Natural killer cell treated with Interleukin-12 subunit alpha and Interleukin-12 subunit beta and Interleukin-15 and Interleukin-18, amount 100 ng/mL, for 72 hours (primary cell): ENCODE results near the gene MICU1. TPM values are rescaled to one million over a fixed set of nuclear protein-coding genes. Genes with fewer than 3 reads are reported as not detected.
"Not testable (repeated sequence)": the region's sequence is repeated elsewhere in the genome, so short reads cannot be mapped to it uniquely, and the experiment has no call there.

ENCODE experiments used
- ATAC-seq, 2 donors: fragments of 150-1000 bp; cut with Tn5 transposase in 1 of 2; sonication (Bioruptor Pico), chemical (Tn5 transposase) in 1 of 2; 2 replicates each; pipeline ENCODE4 v1.10.0; 2021
- DNase-seq: peaks from one replicate; pipeline ENCODE4 v3.0.0; 2022; ENCODE audit warnings: low spot score
- H3K27ac Mint-ChIP-seq, 2 donors: 1 replicate in 1 of 2; 2 replicates in 1 of 2; pipeline ENCODE4 v1.8.0; 2022; ENCODE audit warnings: mixed read lengths in 2 of 2, mild to moderate bottlenecking in 1 of 2, moderate library complexity in 1 of 2
- H3K27me3 Mint-ChIP-seq, 2 donors: 1 replicate in 1 of 2; 2 replicates in 1 of 2; pipeline ENCODE4 v1.8.0; 2022; ENCODE audit warnings: mixed read lengths in 2 of 2
- H3K36me3 Mint-ChIP-seq: one replicate; pipeline ENCODE4 v1.8.0; 2022; ENCODE audit warnings: mixed read lengths
- H3K4me1 Mint-ChIP-seq, 2 donors: 1 replicate in 1 of 2; 2 replicates in 1 of 2; pipeline ENCODE4 v1.8.0; 2022; ENCODE audit warnings: low read depth in 2 of 2, mixed read lengths in 2 of 2, mild to moderate bottlenecking in 1 of 2
- H3K4me3 Mint-ChIP-seq: one replicate; pipeline ENCODE4 v1.8.0; 2022; ENCODE audit warnings: mixed read lengths
- H3K9me3 Mint-ChIP-seq: 2 replicates; pipeline ENCODE4 v1.8.0; 2022; ENCODE audit warnings: mixed read lengths
- total RNA-seq, 2 donors: library from RNA; stranded (reverse); gene quantifications; one replicate each; pipeline ENCODE4 v1.2.3, GENCODE V29; 2022

MICU1 gene
- total RNA-seq, 2 donors from 2014 or later: 40.8 to 43.0 TPM

DNA sequence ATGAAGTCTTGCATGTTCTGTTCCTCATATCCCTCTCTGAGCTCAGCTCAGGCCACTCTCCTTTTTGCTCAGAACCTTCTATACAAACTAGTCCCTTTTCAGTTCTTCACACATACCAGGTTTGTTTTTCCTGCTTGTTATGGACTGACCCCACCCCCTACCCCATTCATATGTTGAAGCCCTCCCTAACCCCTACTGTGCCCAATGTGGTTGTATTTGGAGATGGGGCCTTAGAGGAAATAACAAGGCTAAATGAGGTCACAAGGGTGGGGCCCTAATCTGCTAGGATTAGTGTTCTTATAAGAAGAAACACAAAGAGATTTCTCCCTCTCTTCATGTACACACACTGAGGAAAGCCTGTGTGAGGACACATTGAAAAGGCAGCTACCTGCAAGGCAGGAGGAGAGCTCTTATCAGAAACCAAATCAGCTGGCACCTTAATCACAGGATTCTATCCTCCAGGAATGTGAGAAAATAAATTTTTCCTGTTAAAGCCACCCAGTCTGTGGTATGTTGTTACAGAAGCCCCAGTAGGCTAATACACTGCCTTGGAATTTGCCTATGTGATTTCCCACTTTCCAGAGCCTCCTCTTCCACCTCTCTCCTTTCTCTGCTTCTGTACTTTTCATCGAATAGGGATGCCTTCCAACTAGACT, 203.9 kb downstream of the MICU1 start:
- Mint-ChIP-seq H3K9me3 (no peaks in the 10 kb centered on the region), H3K27me3 (no peaks in the 10 kb centered on the region), H3K4me1 (no peaks in the 10 kb centered on the region), H3K27ac (no peak overlapping the region), H3K4me3 (no peak overlapping the region), H3K36me3 (peaks cover 22% of the 10 kb centered on the region)
- DNase-seq (no peak), ATAC-seq (no peak)

- no peak overlapping the region for H3K27ac Mint-ChIP-seq
- H3K9me3 Mint-ChIP-seq: no peaks in the 10 kb centered on the region
- no peak for DNase-seq
- ATAC-seq: no peak
- no peaks in the 10 kb centered on the region for H3K27me3 Mint-ChIP-seq
- H3K36me3 Mint-ChIP-seq: peaks cover 22% of the 10 kb centered on the region
- no peaks in the 10 kb centered on the region for H3K4me1 Mint-ChIP-seq
- no peak overlapping the region for H3K4me3 Mint-ChIP-seq
Observed at GRCh38 chr10:72419241-72419640, 206.6 kb downstream of the MICU1 start.

DNA sequence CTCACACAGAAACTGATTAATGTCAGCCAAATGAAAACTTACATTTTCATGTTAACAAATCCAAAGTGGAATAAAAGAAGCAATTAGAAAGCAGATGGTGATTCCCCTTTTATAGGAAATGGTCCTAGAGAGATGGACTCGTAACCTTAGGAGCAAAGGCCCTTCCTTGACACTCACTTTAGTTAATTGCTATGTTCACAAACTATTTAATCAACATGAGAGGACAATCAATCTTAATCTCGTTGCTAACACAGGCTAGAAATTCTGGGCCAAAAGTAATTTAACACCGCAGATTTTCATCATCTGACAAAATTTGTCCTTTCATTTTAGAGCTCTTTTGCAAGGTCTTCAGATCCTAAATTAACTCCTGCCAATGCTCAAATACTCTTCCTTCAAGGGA, 207.2 kb downstream of the MICU1 start:
- ATAC-seq (no peak), DNase-seq (no peak)
- H3K27me3 Mint-ChIP-seq: no peaks in the 10 kb centered on the region
- H3K36me3 Mint-ChIP-seq: peaks cover 22% of the 10 kb centered on the region
- H3K4me1 Mint-ChIP-seq: no peaks in the 10 kb centered on the region
- H3K4me3 Mint-ChIP-seq: no peak overlapping the region
- H3K9me3 Mint-ChIP-seq: no peaks in the 10 kb centered on the region
- no peak overlapping the region for H3K27ac Mint-ChIP-seq

GRCh38 chr10:72417971-72418370, 207.9 kb downstream of the MICU1 start:
- no peaks in the 10 kb centered on the region for H3K27me3 Mint-ChIP-seq
- peaks cover 16% of the 10 kb centered on the region for H3K36me3 Mint-ChIP-seq
- no peak overlapping the region for H3K27ac Mint-ChIP-seq
- no peak for DNase-seq
- H3K4me1 Mint-ChIP-seq: no peaks in the 10 kb centered on the region
- H3K9me3 Mint-ChIP-seq: no peaks in the 10 kb centered on the region
- no peak for ATAC-seq
- no peak overlapping the region for H3K4me3 Mint-ChIP-seq

DNA sequence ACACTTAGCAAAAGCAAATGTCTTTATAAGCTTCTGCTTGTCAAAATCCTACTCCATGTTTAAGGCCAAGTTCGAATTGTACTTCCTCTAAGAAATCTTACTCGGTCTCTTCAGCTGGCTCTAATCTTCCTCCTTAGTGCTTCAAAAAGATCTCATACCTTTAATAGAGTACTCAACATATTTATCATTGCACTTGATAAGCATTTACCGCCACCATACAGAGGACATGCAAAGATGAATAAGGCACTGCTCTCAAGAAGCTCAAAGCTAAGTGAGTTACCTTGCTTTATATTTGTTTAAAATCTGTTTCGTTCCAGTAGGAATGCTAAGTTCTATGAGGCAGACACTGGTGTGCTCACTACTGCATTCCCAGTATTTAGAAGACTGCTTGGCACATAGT, 209.2 kb downstream of the MICU1 start:
- H3K27me3 Mint-ChIP-seq: no peaks in the 10 kb centered on the region
- H3K27ac Mint-ChIP-seq: no peak overlapping the region
- no peaks in the 10 kb centered on the region for H3K4me1 Mint-ChIP-seq
- H3K36me3 Mint-ChIP-seq: peaks cover 3% of the 10 kb centered on the region
- ATAC-seq (no peak), DNase-seq (no peak)
- no peaks in the 10 kb centered on the region for H3K9me3 Mint-ChIP-seq
- H3K4me3 Mint-ChIP-seq: no peak overlapping the region

- no peak for DNase-seq
- Mint-ChIP-seq H3K4me3 (no peak overlapping the region), H3K36me3 (no peaks in the 10 kb centered on the region), H3K27me3 (no peaks in the 10 kb centered on the region), H3K4me1 (no peaks in the 10 kb centered on the region), H3K27ac (no peak overlapping the region), H3K9me3 (no peaks in the 10 kb centered on the region)
- ATAC-seq: no peak
Observed at GRCh38 chr10:72414642-72415041, 211.2 kb downstream of the MICU1 start.

- Mint-ChIP-seq H3K4me3 (no peak overlapping the region), H3K27me3 (no peaks in the 10 kb centered on the region), H3K27ac (no peak overlapping the region), H3K4me1 (no peaks in the 10 kb centered on the region), H3K36me3 (no peaks in the 10 kb centered on the region), H3K9me3 (no peaks in the 10 kb centered on the region)
- ATAC-seq: no peak
- DNase-seq: no peak
Observed at GRCh38 chr10:72409167-72409566, 216.7 kb downstream of the MICU1 start.

- Mint-ChIP-seq H3K27me3 (no peaks in the 10 kb centered on the region), H3K4me1 (no peaks in the 10 kb centered on the region), H3K9me3 (no peaks in the 10 kb centered on the region), H3K27ac (no peak overlapping the region), H3K36me3 (no peaks in the 10 kb centered on the region), H3K4me3 (no peak overlapping the region)
- DNase-seq (no peak), ATAC-seq (no peak)
Observed at GRCh38 chr10:72407927-72408600, 217.8 kb downstream of the MICU1 start.

GRCh38 chr10:72407471-72407870, 218.4 kb downstream of the MICU1 start:
- Mint-ChIP-seq H3K27ac (no peak overlapping the region), H3K4me1 (no peaks in the 10 kb centered on the region), H3K27me3 (no peaks in the 10 kb centered on the region), H3K4me3 (no peak overlapping the region), H3K36me3 (no peaks in the 10 kb centered on the region), H3K9me3 (no peaks in the 10 kb centered on the region)
- ATAC-seq (no peak), DNase-seq (no peak)

DNA sequence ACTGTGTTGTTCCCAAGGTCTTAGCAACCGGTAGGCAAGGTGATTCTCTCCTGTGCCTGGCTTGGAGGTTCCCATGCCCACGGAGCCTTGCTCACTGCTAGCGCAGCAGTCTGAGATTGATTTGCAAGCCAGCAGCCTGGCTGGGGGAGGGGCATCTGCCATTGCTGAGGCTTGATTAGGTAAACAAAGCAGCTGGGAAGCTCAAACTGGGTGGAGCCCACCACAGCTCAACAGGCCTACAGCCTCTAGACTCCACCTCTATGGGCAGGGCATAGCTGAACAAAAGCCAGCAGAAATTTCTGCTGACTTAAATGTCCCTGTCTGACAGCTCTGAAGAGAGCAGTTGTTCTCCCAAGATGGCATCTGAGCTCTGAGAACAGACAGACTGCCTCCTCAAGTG, 230.3 kb downstream of the MICU1 start:
- H3K36me3 Mint-ChIP-seq, H3K9me3 Mint-ChIP-seq, H3K27ac Mint-ChIP-seq, H3K4me1 Mint-ChIP-seq, H3K27me3 Mint-ChIP-seq, H3K4me3 Mint-ChIP-seq, DNase-seq, ATAC-seq: not testable (repeated sequence)

DNA sequence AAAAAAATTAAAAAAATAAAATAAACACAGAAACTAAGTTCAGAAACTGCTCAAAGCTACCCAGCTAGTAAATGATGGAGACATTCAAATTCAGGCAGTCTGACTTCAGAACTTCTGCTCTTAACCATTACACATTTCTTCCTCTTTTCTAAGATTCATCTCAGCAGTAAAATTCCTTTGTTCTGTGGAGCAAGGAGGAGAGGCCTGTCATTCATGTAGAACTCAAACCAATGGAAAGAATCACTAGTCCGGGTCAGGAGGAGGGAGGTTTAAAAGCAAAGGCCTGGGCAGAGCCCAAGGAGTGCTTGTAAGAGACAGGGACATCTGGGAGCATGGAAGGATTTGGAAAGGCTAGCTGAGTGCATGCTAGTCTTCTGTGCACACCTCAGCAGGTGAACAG, 233.3 kb downstream of the MICU1 start:
- Mint-ChIP-seq H3K27me3 (no peaks in the 10 kb centered on the region), H3K27ac (no peak overlapping the region), H3K9me3 (no peaks in the 10 kb centered on the region), H3K4me1 (no peaks in the 10 kb centered on the region), H3K4me3 (no peak overlapping the region), H3K36me3 (no peaks in the 10 kb centered on the region)
- ATAC-seq (no peak), DNase-seq (no peak)

- no peak for DNase-seq
- H3K36me3 Mint-ChIP-seq: no peaks in the 10 kb centered on the region
- ATAC-seq: no peak
- H3K27me3 Mint-ChIP-seq: no peaks in the 10 kb centered on the region
- no peak overlapping the region for H3K27ac Mint-ChIP-seq
- no peaks in the 10 kb centered on the region for H3K9me3 Mint-ChIP-seq
- no peak overlapping the region for H3K4me3 Mint-ChIP-seq
- no peaks in the 10 kb centered on the region for H3K4me1 Mint-ChIP-seq
Observed at GRCh38 chr10:72390764-72391163, 235.1 kb downstream of the MICU1 start.

GRCh38 chr10:72389716-72390115, 236.2 kb downstream of the MICU1 start:
- ATAC-seq (no peak), DNase-seq (no peak)
- H3K4me1 Mint-ChIP-seq: no peaks in the 10 kb centered on the region
- H3K27ac Mint-ChIP-seq: no peak overlapping the region
- H3K27me3 Mint-ChIP-seq: no peaks in the 10 kb centered on the region
- H3K36me3 Mint-ChIP-seq: no peaks in the 10 kb centered on the region
- no peaks in the 10 kb centered on the region for H3K9me3 Mint-ChIP-seq
- H3K4me3 Mint-ChIP-seq: no peak overlapping the region

DNA sequence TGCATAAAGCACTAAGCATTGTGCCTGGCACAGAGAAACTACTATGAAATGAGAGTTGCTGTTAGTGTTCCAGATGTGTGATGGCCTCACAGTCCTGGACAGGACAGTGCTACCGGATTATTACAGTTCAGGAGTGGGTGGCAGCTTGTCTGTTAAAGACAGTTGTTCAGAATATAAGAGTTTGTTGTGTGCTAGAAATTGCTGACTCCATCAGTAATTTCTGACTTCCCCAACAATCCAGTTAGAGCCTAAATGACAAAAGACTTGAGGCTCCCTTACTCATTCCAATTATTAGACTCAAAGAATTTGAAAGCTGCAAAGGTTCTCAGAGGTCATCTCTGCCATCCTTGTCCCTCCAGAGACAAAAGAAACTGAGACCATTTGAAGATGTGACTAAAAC, 236.9 kb downstream of the MICU1 start:
- no peak overlapping the region for H3K4me3 Mint-ChIP-seq
- no peaks in the 10 kb centered on the region for H3K4me1 Mint-ChIP-seq
- H3K27ac Mint-ChIP-seq: no peak overlapping the region
- H3K27me3 Mint-ChIP-seq: no peaks in the 10 kb centered on the region
- ATAC-seq (no peak), DNase-seq (no peak)
- no peaks in the 10 kb centered on the region for H3K36me3 Mint-ChIP-seq
- H3K9me3 Mint-ChIP-seq: no peaks in the 10 kb centered on the region

GRCh38 chr10:72388062-72388461, 237.8 kb downstream of the MICU1 start:
- no peak for ATAC-seq
- Mint-ChIP-seq H3K4me1 (no peaks in the 10 kb centered on the region), H3K36me3 (no peaks in the 10 kb centered on the region), H3K27ac (no peak overlapping the region), H3K4me3 (no peak overlapping the region), H3K9me3 (no peaks in the 10 kb centered on the region), H3K27me3 (no peaks in the 10 kb centered on the region)
- no peak for DNase-seq
